SK-N-MC (cell line): ENCODE results near the gene TRMT1.

Source experiments
- DNase-seq: peaks from one replicate; pipeline ENCODE4 v3.0.0-alpha.2; 2011; ENCODE audit warnings: low read depth, low spot score
- H3K27ac ChIP-seq: fragments of 200-600 bp; sonication (generic); 2 replicates; pipeline ENCODE4 v1.5.1; 2016; ENCODE audit warnings: mixed run types
- H3K36me3 ChIP-seq: fragments of 200-600 bp; sonication (generic); 2 replicates; pipeline ENCODE4 v1.6.1; 2017; ENCODE audit warnings: antibody characterized with exemption, low read length, mixed read lengths; ENCODE audit not compliant: insufficient read depth
- H3K4me3 ChIP-seq: fragments of 200-600 bp; sonication (generic); 2 replicates; pipeline ENCODE4 v1.5.1; 2016
- H3K9ac ChIP-seq: fragments of 200-600 bp; sonication (generic); 2 replicates; pipeline ENCODE4 v1.8.0; 2017; ENCODE audit warnings: mixed run types, mixed read lengths; ENCODE audit not compliant: insufficient read length
- H3K9me3 ChIP-seq: fragments of 200-600 bp; sonication (generic); 2 replicates; pipeline ENCODE4 v1.6.1; 2017; ENCODE audit warnings: low read depth, mild to moderate bottlenecking, antibody characterized with exemption, low read length, moderate library complexity, mixed read lengths
- EZH2 ChIP-seq: fragments of 200-600 bp; sonication (generic); IDR thresholded peaks from one replicate; pipeline ENCODE4 v1.6.1; 2017; ENCODE audit warnings: antibody characterized with exemption
- FOXP2 ChIP-seq: optimal IDR thresholded peaks from 2 replicates; pipeline ENCODE3; 2011; ENCODE audit warnings: mild to moderate bottlenecking, moderate library complexity; ENCODE audit not compliant: insufficient read depth; ENCODE audit errors: extremely low read length, control extremely low read depth
- POLR2AphosphoS5 ChIP-seq: IDR thresholded peaks from 2 replicates; pipeline ENCODE4 v1.6.1; 2012; ENCODE audit warnings: mild to moderate bottlenecking, low read depth, low read length, borderline replicate concordance

TRMT1 gene

GRCh38 chr19:13066933-13067807, 49.4 kb downstream of the TRMT1 start:
- Histone ChIP-seq H3K9ac (no peak overlapping the region), H3K27ac (no peak overlapping the region), H3K9me3 (no peaks in the 10 kb centered on the region), H3K4me3 (no peak overlapping the region), H3K36me3 (no peaks in the 10 kb centered on the region; the same call in 1 of the 2 replicates)
- DNase-seq = no peak
- TF ChIP-seq EZH2 = no peak
- TF ChIP-seq FOXP2 = no peak
- TF ChIP-seq POLR2AphosphoS5 = no peak

DNA sequence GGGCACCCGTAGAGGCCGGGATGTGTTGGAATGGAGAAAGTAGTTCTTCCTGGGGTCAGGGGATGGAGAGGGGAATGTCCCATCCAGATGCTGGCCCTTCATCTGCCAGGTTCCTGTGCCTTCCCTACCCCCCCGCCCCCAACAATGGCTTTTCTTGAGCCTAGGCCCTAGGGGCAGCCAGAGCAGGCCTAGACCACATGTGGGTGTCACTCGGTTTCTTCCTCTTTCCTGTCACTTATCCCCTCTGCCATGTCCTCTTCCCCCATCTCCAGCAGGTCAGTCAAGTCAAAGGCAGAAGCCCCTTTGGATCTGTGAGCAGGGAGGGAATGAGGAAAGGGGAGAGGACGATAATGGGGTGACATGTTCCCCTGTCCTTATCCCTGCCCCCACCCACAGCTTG, 50.3 kb downstream of the TRMT1 start:
- no peak overlapping the region for H3K9ac ChIP-seq

GRCh38 chr19:13064092-13064489, 52.4 kb downstream of the TRMT1 start:
- H3K9ac ChIP-seq = no peak overlapping the region
- no peak for TF ChIP-seq POLR2AphosphoS5
- no peak for TF ChIP-seq FOXP2
- no peak for TF ChIP-seq EZH2
- DNase-seq = no peak
- no peaks in the 10 kb centered on the region; the same call in 1 of the 2 replicates for H3K36me3 ChIP-seq
- no peak overlapping the region for H3K4me3 ChIP-seq
- no peak overlapping the region for H3K27ac ChIP-seq
- no peaks in the 10 kb centered on the region for H3K9me3 ChIP-seq

More for the DNA sequence above, 50.3 kb downstream of the TRMT1 start:
- DNase-seq = no peak
- no peak for TF ChIP-seq FOXP2
- H3K36me3 ChIP-seq = no peaks in the 10 kb centered on the region; the same call in 1 of the 2 replicates
- no peak overlapping the region for H3K4me3 ChIP-seq
- H3K9me3 ChIP-seq = no peaks in the 10 kb centered on the region
- no peak overlapping the region for H3K27ac ChIP-seq

GRCh38 chr19:13063461-13064091, 53.0 kb downstream of the TRMT1 start:
- Histone ChIP-seq H3K9ac (peak overlapping the region; percentile 5), H3K27ac (no peak overlapping the region), H3K36me3 (no peaks in the 10 kb centered on the region; the same call in 1 of the 2 replicates), H3K9me3 (no peaks in the 10 kb centered on the region), H3K4me3 (no peak overlapping the region)
- DNase-seq = no peak
- no peak for TF ChIP-seq POLR2AphosphoS5
- TF ChIP-seq EZH2 = no peak
- TF ChIP-seq FOXP2 = no peak

DNA sequence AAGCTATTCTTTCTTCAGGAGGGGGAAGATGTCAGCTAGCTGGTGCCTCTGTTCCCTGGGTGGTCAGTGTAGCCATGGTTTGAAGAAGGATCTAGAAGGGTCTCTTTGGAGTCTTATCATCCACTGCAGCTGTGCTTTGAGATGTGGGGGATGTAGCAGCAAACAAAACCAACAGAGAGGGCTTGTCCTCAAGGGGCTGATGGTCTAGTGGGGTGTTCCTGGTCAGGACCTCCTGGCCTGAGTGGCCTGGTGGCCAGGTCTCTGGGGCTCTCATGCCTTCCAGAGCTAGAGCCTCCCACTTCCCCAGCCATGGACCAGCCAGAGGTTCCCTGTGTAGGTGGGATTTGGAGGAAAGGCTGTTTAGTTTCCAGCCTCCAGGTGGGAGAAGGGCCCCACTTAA, 54.2 kb downstream of the TRMT1 start:
- Histone ChIP-seq H3K27ac (no peak overlapping the region), H3K36me3 (no peaks in the 10 kb centered on the region; the same call in 1 of the 2 replicates), H3K9ac (no peak overlapping the region), H3K9me3 (no peaks in the 10 kb centered on the region), H3K4me3 (no peak overlapping the region)
- DNase-seq = no peak
- TF ChIP-seq FOXP2 (no peak), POLR2AphosphoS5 (no peak), EZH2 (no peak)

DNA sequence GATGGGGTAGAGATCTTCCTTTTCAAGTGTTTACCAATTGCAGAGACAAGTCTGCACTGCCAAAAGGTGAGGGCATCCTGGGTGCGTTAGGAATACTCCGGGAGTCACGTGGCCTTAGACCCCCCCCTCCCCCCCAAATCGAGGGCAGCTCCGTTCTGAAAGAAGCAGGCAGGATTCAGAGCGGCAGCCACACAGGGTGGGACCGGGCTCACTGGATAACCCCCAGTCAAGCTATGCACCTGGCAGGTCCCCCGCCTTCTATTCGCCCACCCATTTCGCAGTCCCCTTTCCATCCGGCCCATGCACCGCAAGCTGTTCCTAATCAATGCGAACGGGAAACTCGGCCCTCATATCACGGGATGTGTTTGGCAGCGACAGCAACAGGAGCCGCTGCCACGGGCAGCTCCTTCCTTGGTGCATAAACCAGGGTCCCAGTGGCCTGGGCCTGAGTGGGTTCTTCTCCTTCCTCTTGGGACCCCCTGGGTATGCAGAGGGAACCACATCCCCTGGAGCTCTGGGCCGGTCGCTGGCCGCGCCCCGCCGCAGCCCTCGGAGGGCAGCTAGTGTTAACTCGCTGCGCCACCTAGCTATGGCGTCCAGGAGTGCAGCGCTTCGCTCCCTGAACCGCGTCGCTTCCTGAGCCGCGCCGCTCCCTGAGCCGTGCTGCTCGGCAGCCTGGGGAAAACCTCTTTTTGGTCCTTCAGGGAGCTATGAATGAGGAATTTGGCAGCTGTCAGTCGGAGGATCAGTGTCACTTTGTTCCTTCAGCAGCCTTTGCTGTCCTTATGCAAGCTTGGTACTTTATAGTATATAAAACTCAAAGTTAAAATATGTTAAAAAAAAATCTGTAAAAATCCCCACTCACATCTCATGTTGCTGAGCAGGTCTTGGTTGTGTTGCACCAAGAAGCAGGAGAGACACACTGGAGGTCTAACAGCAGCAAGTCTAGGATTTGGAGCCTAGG, 55.3 kb downstream of the TRMT1 start:
- DNase-seq = no peak
- Histone ChIP-seq H3K9ac (peak overlapping the region; percentile 48), H3K9me3 (no peaks in the 10 kb centered on the region), H3K27ac (no peak overlapping the region; the same call in 1 of the 2 replicates), H3K4me3 (peak overlapping the region; percentile 81), H3K36me3 (no peaks in the 10 kb centered on the region)
- TF ChIP-seq FOXP2 (no peak), POLR2AphosphoS5 (no peak; the same call in 1 of the 2 replicates), EZH2 (no peak)

DNA sequence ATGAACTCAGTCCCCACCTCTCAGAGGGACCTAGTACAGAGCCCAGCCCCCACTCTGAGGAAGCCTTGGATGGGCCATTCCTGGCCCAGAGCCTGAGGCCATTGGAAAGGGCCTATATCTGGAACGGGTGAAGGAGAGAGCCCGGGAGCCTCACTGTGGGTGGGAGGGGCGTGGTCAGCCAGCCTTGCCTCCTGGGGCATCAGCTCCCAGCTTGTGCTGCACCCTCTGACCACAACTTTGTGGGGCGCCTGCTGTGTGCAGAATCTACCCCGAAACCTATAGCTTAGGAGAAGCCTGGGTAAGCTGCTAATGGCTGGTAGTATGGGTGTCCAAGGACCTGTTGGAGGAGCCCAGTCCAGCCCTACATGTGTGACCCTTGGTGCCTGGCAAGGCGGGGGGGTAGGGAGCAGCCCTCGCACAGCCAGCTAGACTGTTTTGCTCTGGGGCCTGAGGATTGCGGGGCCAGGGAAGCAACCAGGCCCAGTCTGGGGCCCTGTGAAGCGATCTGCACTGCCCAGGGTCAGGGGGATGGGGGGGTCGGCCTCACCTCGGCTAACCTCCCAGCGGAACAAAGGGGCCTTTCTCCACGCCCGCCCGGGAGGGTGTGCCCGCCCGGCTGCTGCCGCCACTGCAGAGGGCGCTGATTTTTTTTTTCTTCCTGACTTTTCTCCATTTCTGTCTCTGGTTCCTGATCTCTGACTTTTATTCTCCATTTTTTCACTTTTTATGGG, 56.1 kb downstream of the TRMT1 start:
- Histone ChIP-seq H3K9ac (no peak overlapping the region), H3K36me3 (no peaks in the 10 kb centered on the region), H3K4me3 (peak overlapping the region; percentile 81), H3K27ac (peak overlapping the region; percentile 34; the same call in 1 of the 2 replicates), H3K9me3 (no peaks in the 10 kb centered on the region)
- TF ChIP-seq FOXP2 = no peak
- TF ChIP-seq POLR2AphosphoS5 = no peak
- no peak for TF ChIP-seq EZH2
- DNase-seq = no peak
